ENCODE measurements around the gene CASQ2. TPM values are rescaled to one million over a fixed set of nuclear protein-coding genes. Genes with fewer than 3 reads are reported as not detected.

The CASQ2 gene
- under 0.01 TPM in 2 replicates for total RNA-seq

GRCh38 chr1:115768549-115768948 is at the start of gene CASQ2:
TSS of gene CASQ2 (minus strand) at chr1:115768714. CDS start at chr1:115768541, 173 bp downstream.

Other genes starting within 250 kb of the CASQ2 start
- 6.5 and 7.0 TPM in 2 replicates for gene VANGL1, start 126.7 kb downstream of the CASQ2 start, total RNA-seq
- not detected in 2 replicates for gene NHLH2, start 72.4 kb upstream of the CASQ2 start, total RNA-seq
- 6.8 and 10.5 TPM in 2 replicates for gene SLC22A15, start 207.8 kb upstream of the CASQ2 start, total RNA-seq